ENCODE results near the gene DMD. TPM values are rescaled to one million over a fixed set of nuclear protein-coding genes. Genes with fewer than 3 reads are reported as not detected.

The DMD gene
- total and polyA plus RNA-seq, 9 donors = 14.0 to 70.5 (median 37.6) TPM

- intact Hi-C loops (cut with DNase I) = no loop called here
These were observed 369.3 kb downstream of the DMD start for GRCh38 chrX:32842053-32842452.

GRCh38 chrX:32839781-32840180 is 371.6 kb downstream of the DMD start:
- no peak for TF ChIP-seq CTCF (IDR thresholded peaks at IDR 0.05)
- TF ChIP-seq POLR2A (IDR thresholded peaks at IDR 0.05) = no peak
- TF ChIP-seq EP300 (IDR thresholded peaks at IDR 0.05) = no peak
- 77 to 83% (median 79%) methylated on average over 6 of the region's 6 CpGs for WGBS, 3 donors

More at GRCh38 chrX:32842053-32842452, 369.3 kb downstream of the DMD start:
- no peak for DNase-seq
- no peaks in the 10 kb centered on the region for H3K36me3 ChIP-seq
- H3K27ac ChIP-seq = no peak overlapping the region
- H3K4me1 ChIP-seq (ENCODE audit: insufficient read depth) = no peaks in the 10 kb centered on the region
- no peaks in the 10 kb centered on the region for H3K27me3 ChIP-seq
- WGBS, 3 donors = 78 to 87% (median 82%) methylated on average over 4 of the region's 4 CpGs
- H3K4me3 ChIP-seq = no peak overlapping the region
- no peaks in the 10 kb centered on the region for H3K9me3 ChIP-seq
- TF ChIP-seq POLR2A (IDR thresholded peaks at IDR 0.05) = no peak
- TF ChIP-seq CTCF (IDR thresholded peaks at IDR 0.05) = no peak
- TF ChIP-seq EP300 (IDR thresholded peaks at IDR 0.05) = no peak

GRCh38 chrX:32825009-32825408 is 386.3 kb downstream of the DMD start:
- Histone ChIP-seq H3K36me3 (no peaks in the 10 kb centered on the region), H3K27me3 (no peaks in the 10 kb centered on the region), H3K4me3 (no peak overlapping the region), H3K27ac (no peak overlapping the region), H3K4me1 (ENCODE audit: insufficient read depth) (no peaks in the 10 kb centered on the region), H3K9me3 (no peaks in the 10 kb centered on the region)
- intact Hi-C loops (cut with DNase I) = no loop called here
- TF ChIP-seq POLR2A (IDR thresholded peaks at IDR 0.05) (no peak), EP300 (IDR thresholded peaks at IDR 0.05) (no peak), CTCF (IDR thresholded peaks at IDR 0.05) (no peak)
- no peak for DNase-seq
- 64 to 67% (median 66%) methylated on average over 2 of the region's 2 CpGs for WGBS, 3 donors

More at GRCh38 chrX:32839781-32840180, 371.6 kb downstream of the DMD start:
- H3K27ac ChIP-seq = no peak overlapping the region
- no peaks in the 10 kb centered on the region for H3K4me1 ChIP-seq (ENCODE audit: insufficient read depth)
- intact Hi-C loops (cut with DNase I) = no loop called here
- H3K9me3 ChIP-seq = no peaks in the 10 kb centered on the region
- H3K4me3 ChIP-seq = no peak overlapping the region
- no peaks in the 10 kb centered on the region for H3K36me3 ChIP-seq
- no peak for DNase-seq
- H3K27me3 ChIP-seq = no peaks in the 10 kb centered on the region

GRCh38 chrX:32804034-32804433 is 407.3 kb downstream of the DMD start:
- Histone ChIP-seq H3K27ac (no peak overlapping the region), H3K36me3 (no peaks in the 10 kb centered on the region), H3K9me3 (no peaks in the 10 kb centered on the region), H3K4me3 (no peak overlapping the region), H3K4me1 (ENCODE audit: insufficient read depth) (no peaks in the 10 kb centered on the region), H3K27me3 (no peaks in the 10 kb centered on the region)
- WGBS, 3 donors = 81 to 84% (median 83%) methylated on average over 10 of the region's 10 CpGs
- intact Hi-C loops (cut with DNase I) = no loop called here
- DNase-seq = no peak
- TF ChIP-seq POLR2A (IDR thresholded peaks at IDR 0.05) (no peak), CTCF (IDR thresholded peaks at IDR 0.05) (no peak), EP300 (IDR thresholded peaks at IDR 0.05) (no peak)

All from ovary (tissue), 9 donors.